HCT116 (cell line): Measurements from ENCODE around the gene SOX30. TPM values are rescaled to one million over a fixed set of nuclear protein-coding genes. Genes with fewer than 3 reads are reported as not detected.

ENCODE experiments used
- ATAC-seq: fragments of 200-7000 bp; cut with Tn5 transposase; 2 replicates; pipeline ENCODE4 v1.9.1; 2020; ENCODE audit warnings: mild to moderate bottlenecking, moderate library complexity
- BruUV-seq: library from RNA; stranded (reverse); fragments of 400-500 nt; replicated peaks from 2 replicates; lab custom pipeline; 2021; lab: Mats Ljungman, UMichigan
- CTCF ChIA-PET: fragments of 300-600 bp; sonication (Branson Sonifier 250); formaldehyde crosslinking; loops from one replicate; lab custom pipeline; 2021; ENCODE audit warnings: antibody characterized with exemption; lab: Charles Lee
- POLR2A ChIA-PET: fragments of 300-600, 350-600 bp; sonication (Branson Sonifier 250); formaldehyde crosslinking; loops from one replicate; lab custom pipeline; 2021; ENCODE audit warnings: antibody characterized with exemption; lab: Charles Lee
- RAD21 ChIA-PET, 2 experiments: fragments of 300-600 bp; sonication (Branson Sonifier 250); formaldehyde crosslinking; loops; one replicate each; lab custom pipeline; 2023; ENCODE audit warnings: low total read pairs in 2 of 2; ENCODE audit not compliant: uncharacterized antibody in 2 of 2, unreplicated experiment in 2 of 2, low non-redundant PET in 1 of 2; lab: Charles Lee
- DNase-seq: peaks from one replicate; pipeline ENCODE4 v3.0.0-alpha.2; 2010; ENCODE audit warnings: low read depth, low spot score
- H2AFZ ChIP-seq: fragments of 200-600 bp; shearing (Covaris generic), sonication (generic); 2 replicates; pipeline ENCODE4 v1.6.1; 2017; ENCODE audit warnings: low read depth, mixed run types, mixed read lengths, antibody characterized with exemption, low read length; ENCODE audit not compliant: poor library complexity, severe bottlenecking
- H3K27ac ChIP-seq: 2 replicates; pipeline ENCODE4 v1.5.1; 2012; ENCODE audit warnings: low read depth, low read length
- H3K27me3 ChIP-seq: fragments of 200-600 bp; sonication (generic); 2 replicates; pipeline ENCODE4 v1.6.1; 2016; ENCODE audit warnings: mixed run types, low read length, mixed read lengths; ENCODE audit not compliant: insufficient read depth
- H3K36me3 ChIP-seq, 2 experiments: fragments of 200-500 bp in 1 of 2; fragments of 200-600 bp in 1 of 2; sonication (Bioruptor generic) in 1 of 2; sonication (generic) in 1 of 2; 2 replicates each; pipeline versions ENCODE4 v1.5.1 to v1.6.1; 2014 to 2016; ENCODE audit warnings: low read length in 2 of 2, inconsistent platforms in 1 of 2, mixed read lengths in 1 of 2, mixed run types in 1 of 2; ENCODE audit not compliant: insufficient read depth in 2 of 2, control insufficient read depth in 1 of 2
- H3K4me1 ChIP-seq, 2 experiments: fragments of 200-600 bp in 1 of 2; sonication (generic) in 1 of 2; 2 replicates each; pipeline versions ENCODE4 v1.5.1 to v1.6.1; 2012 to 2017; ENCODE audit warnings: low read length in 2 of 2, inconsistent platforms in 1 of 2, mild to moderate bottlenecking in 1 of 2, mixed read lengths in 1 of 2, mixed run types in 1 of 2, moderate library complexity in 1 of 2; ENCODE audit not compliant: insufficient read depth in 2 of 2, control insufficient read depth in 1 of 2
- H3K4me2 ChIP-seq: fragments of 200-600 bp; sonication (generic); 2 replicates; pipeline ENCODE4 v1.6.1; 2017; ENCODE audit warnings: mixed run types, low read length, mixed read lengths
- H3K4me3 ChIP-seq, 2 experiments: fragments of 200-600 bp in 1 of 2; sonication (generic) in 1 of 2; replicated peaks in 1 of 2; 2 replicates each; pipeline ENCODE4 v1.5.1; 2011 to 2016; ENCODE audit warnings: low read length in 2 of 2, control low read depth in 1 of 2, low read depth in 1 of 2, mild to moderate bottlenecking in 1 of 2, mixed read lengths in 1 of 2, mixed run types in 1 of 2
- H3K79me2 ChIP-seq: fragments of 200-600 bp; sonication (generic); 2 replicates; pipeline ENCODE4 v1.6.1; 2017; ENCODE audit warnings: mild to moderate bottlenecking, mixed run types, low read length, moderate library complexity, mixed read lengths; ENCODE audit not compliant: insufficient read depth
- H3K9ac ChIP-seq: fragments of 200-600 bp; sonication (generic); 2 replicates; pipeline ENCODE4 v1.6.1; 2016; ENCODE audit warnings: low read length, mixed read lengths
- H3K9me2 ChIP-seq: fragments of 200-600 bp; sonication (generic), shearing (Covaris generic); 2 replicates; pipeline ENCODE4 v1.6.1; 2017; ENCODE audit warnings: mixed run types, mild to moderate bottlenecking, moderate library complexity; ENCODE audit not compliant: insufficient read depth
- H3K9me3 ChIP-seq, 2 experiments: fragments of 200-500 bp in 1 of 2; fragments of 200-600 bp in 1 of 2; sonication (Bioruptor generic) in 1 of 2; sonication (generic) in 1 of 2; 2 replicates each; pipeline ENCODE4 v1.6.1; 2014 to 2017; ENCODE audit warnings: low read length in 2 of 2, mixed read lengths in 2 of 2, inconsistent platforms in 1 of 2, low read depth in 1 of 2, mild to moderate bottlenecking in 1 of 2, mixed run types in 1 of 2, moderate library complexity in 1 of 2; ENCODE audit not compliant: control insufficient read depth in 1 of 2, insufficient read depth in 1 of 2
- H4K20me1 ChIP-seq: fragments of 200-600 bp; sonication (generic), shearing (Covaris generic); 2 replicates; pipeline ENCODE4 v1.6.1; 2017; ENCODE audit warnings: mixed run types, mild to moderate bottlenecking, moderate library complexity; ENCODE audit not compliant: insufficient read depth
- CBX3 ChIP-seq: IDR thresholded peaks from 2 replicates; pipeline ENCODE4 v1.6.1; 2012; ENCODE audit warnings: low read depth
- EGR1 ChIP-seq: IDR thresholded peaks from 2 replicates; pipeline ENCODE4 v1.6.1; 2012; ENCODE audit warnings: low read depth
- ELF1 ChIP-seq: IDR thresholded peaks from 2 replicates; pipeline ENCODE4 v1.6.1; 2012; ENCODE audit warnings: low read depth, borderline replicate concordance
- FOSL1 ChIP-seq: IDR thresholded peaks from 2 replicates; pipeline ENCODE4 v1.6.1; 2012; ENCODE audit warnings: low read depth
- YY1 ChIP-seq: IDR thresholded peaks from 2 replicates; pipeline ENCODE4 v1.6.1; 2011; ENCODE audit warnings: low read length, low read depth, moderate library complexity, mild to moderate bottlenecking; ENCODE audit not compliant: insufficient replicate concordance; ENCODE audit errors: extremely low read depth
- ZFX ChIP-seq: fragments of 450-650 bp; IDR thresholded peaks from 2 replicates; pipeline ENCODE4 v1.6.1; 2017
- intact Hi-C: fragments of 100-400 bp; cut with micrococcal nuclease; formaldehyde crosslinking; loops from 2 replicates; pipeline ENCODE4 v1.10.0; 2022
- total RNA-seq: library from RNA; stranded (reverse); gene quantifications from one replicate; pipeline ENCODE4 v1.2.1, GENCODE V29; 2021; ENCODE audit not compliant: unreplicated experiment
- TF ChIP-seq, protein P1 (sequence below), 3 experiments: fragments of 200-600 bp in 1 of 3; sonication (generic) in 1 of 3; IDR thresholded peaks in 2 of 3; conservative IDR thresholded peaks in 1 of 3; 2 replicates each; pipeline ENCODE4 v1.5.1; 2012 to 2017; ENCODE audit warnings: low read depth in 2 of 3, low read length in 2 of 3, antibody characterized with exemption in 1 of 3, borderline replicate concordance in 1 of 3, control low read depth in 1 of 3, mild to moderate bottlenecking in 1 of 3, mixed read lengths in 1 of 3, mixed run types in 1 of 3, moderate library complexity in 1 of 3; ENCODE audit not compliant: insufficient read depth in 1 of 3

Gene SOX30
- total RNA-seq, 1 experiment from 2014 or later = 0.27 TPM

DNA sequence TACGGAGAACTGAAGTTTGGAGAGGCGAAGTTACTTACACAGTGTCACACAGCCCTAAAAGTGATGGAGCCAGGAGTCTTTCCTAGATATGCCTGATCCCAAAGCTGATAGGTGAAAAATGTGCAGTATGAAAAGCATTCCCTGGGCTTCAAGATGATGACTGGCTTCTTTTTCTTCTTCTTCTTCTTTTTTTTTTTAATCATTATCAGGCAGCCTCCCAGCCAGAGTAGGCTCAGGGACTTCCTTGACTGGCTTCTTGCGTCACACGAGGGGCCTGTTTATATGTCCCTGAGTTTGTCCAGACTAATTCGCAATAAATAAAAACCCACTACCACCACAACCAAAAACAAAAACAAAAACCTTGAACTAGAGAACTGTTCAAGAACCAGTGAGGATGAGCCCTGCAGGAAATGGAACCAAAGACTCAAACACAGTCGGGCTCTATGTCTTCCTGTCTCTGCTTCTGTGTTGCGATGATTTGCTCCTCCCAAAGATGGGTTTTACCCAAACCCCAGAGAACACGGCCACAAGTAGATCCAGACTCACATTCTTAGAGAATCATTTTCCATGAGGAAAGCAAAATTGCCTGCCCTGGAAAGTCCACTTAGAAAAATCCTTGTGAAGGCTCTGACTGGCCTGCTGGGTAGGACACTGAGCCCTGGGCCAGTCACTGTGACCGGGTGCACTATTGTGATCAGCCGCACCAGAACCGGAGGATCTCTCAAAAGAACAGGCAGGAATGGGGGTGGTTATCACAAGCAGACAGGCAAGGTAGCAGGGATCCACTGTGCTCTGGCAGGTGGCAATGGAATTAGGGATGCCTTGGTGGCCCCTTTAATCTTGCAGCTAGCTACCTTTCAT lies 38.6 kb downstream of the SOX30 start:
- POLR2A ChIA-PET = no interaction called here
- RAD21 ChIA-PET = no interaction called here
- Histone ChIP-seq H3K4me1 (peaks cover 0 to 19% of the 10 kb centered on the region in 2 experiments; a peak in 2 of 4 replicates), H3K27me3 (no peaks in the 10 kb centered on the region), H3K9me2 (no peaks in the 10 kb centered on the region), H3K27ac (no peak overlapping the region)
- intact Hi-C loops = no loop called here
- CTCF ChIA-PET = no interaction called here
- TF ChIP-seq ELF1 (no peak), CBX3 (no peak), FOSL1 (no peak), ZFX (no peak), YY1 (no peak)
- TF ChIP-seq, all 23 proteins: peak for 0
- Histone ChIP-seq H3K9me3 (no peaks in the 10 kb centered on the region), H3K79me2 (no peaks in the 10 kb centered on the region), H3K36me3 (no peaks in the 10 kb centered on the region), H3K4me3 (no peak overlapping the region), H3K9ac (no peak overlapping the region), H4K20me1 (no peaks in the 10 kb centered on the region), H2AFZ (no peak overlapping the region), H3K4me2 (no peak overlapping the region)
- ATAC-seq = no peak
- DNase-seq = no peak
- BruUV-seq = no TSS peak

DNA sequence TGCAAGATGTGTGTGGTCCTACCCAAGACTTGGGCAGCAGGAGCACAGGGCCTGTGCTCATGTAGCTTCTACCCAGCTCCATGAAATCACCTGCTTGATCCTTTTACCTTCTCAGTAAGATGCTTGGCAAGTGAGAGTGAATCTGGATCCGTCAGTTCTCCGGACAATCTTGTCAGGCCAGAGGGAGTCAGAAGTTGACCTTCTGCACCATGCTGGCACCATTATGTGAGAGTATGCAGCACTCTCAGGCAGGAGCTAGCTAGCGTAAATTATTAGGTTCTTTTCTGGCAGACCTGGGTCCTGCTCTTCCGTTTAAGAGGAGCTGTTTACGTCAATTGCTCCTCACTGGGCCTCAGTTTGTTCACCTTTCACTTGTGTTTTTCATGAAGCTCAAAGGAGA lies 39.7 kb downstream of the SOX30 start:
- Histone ChIP-seq H3K9me2 (no peaks in the 10 kb centered on the region), H3K79me2 (no peaks in the 10 kb centered on the region), H3K4me2 (no peak overlapping the region), H3K4me1 (peaks cover 4 to 29% of the 10 kb centered on the region in 2 experiments), H3K9me3 (no peaks in the 10 kb centered on the region), H2AFZ (no peak overlapping the region), H3K36me3 (no peaks in the 10 kb centered on the region), H4K20me1 (no peaks in the 10 kb centered on the region), H3K9ac (no peak overlapping the region), H3K27me3 (no peaks in the 10 kb centered on the region), H3K4me3 (no peak overlapping the region), H3K27ac (no peak overlapping the region)
- intact Hi-C loops = no loop called here
- ATAC-seq (no peak), DNase-seq (no peak)
- RAD21 ChIA-PET = no interaction called here
- CTCF ChIA-PET = no interaction called here
- BruUV-seq = no TSS peak
- TF ChIP-seq, protein P1, sequence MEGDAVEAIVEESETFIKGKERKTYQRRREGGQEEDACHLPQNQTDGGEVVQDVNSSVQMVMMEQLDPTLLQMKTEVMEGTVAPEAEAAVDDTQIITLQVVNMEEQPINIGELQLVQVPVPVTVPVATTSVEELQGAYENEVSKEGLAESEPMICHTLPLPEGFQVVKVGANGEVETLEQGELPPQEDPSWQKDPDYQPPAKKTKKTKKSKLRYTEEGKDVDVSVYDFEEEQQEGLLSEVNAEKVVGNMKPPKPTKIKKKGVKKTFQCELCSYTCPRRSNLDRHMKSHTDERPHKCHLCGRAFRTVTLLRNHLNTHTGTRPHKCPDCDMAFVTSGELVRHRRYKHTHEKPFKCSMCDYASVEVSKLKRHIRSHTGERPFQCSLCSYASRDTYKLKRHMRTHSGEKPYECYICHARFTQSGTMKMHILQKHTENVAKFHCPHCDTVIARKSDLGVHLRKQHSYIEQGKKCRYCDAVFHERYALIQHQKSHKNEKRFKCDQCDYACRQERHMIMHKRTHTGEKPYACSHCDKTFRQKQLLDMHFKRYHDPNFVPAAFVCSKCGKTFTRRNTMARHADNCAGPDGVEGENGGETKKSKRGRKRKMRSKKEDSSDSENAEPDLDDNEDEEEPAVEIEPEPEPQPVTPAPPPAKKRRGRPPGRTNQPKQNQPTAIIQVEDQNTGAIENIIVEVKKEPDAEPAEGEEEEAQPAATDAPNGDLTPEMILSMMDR (IDR thresholded peaks at IDR 0.05 in 2 of 3, conservative IDR thresholded peaks at IDR 0.05 in 1 of 3; ENCODE audit: borderline replicate concordance in 1 of 3, insufficient read depth in 1 of 3, low read depth in 2 of 3, low read length in 2 of 3) = no peak
- TF ChIP-seq EGR1 = no peak
- no peak for TF ChIP-seq CBX3
- POLR2A ChIA-PET = no interaction called here
